ENCODE data around the gene MAPT.

Gene MAPT

DNA sequence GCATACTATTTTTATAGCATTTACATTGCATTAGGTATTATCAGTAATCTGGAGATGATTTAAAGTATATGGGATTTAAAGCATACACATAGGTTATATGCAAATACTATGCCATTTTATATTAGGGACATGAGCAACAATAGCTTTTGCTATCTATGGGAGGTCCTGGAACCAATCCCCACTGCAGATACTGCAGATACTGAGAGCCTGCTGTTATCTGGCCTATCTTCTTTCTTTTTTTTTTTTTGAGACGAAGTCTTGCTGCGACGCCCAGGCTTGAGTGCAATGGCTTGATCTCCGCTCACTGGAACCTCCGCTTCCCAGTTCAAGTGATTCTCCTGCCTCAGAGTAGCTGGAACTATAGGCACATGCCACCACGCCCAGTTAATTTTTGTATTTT lies 142.1 kb downstream of the MAPT start:
- no peak for DNase-seq

DNA sequence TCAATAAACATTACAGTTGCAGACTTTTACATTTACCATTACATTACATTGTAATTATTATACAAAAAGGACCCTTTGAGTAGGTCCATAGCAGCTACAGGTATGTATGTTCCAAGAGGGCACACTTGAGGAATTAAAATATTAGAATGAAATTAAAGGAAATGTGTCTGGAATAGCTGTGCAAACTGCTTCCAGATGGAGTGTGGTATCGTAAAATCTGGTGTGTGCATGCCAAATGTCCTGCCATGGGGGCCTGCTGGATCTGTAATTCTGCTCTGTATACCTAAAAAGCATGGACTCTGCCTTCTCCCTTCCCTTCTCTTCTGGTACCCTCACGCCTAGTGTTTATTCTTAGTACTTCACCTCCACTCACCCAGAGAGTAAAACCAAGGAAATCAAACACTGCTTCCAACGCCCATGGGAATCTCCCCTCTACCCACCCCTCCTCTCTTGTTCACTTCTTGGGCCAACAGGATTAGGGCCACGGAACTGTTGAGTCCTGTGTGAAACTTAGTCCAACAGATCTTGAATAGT lies 143.4 kb downstream of the MAPT start:
- no peak for DNase-seq

DNA sequence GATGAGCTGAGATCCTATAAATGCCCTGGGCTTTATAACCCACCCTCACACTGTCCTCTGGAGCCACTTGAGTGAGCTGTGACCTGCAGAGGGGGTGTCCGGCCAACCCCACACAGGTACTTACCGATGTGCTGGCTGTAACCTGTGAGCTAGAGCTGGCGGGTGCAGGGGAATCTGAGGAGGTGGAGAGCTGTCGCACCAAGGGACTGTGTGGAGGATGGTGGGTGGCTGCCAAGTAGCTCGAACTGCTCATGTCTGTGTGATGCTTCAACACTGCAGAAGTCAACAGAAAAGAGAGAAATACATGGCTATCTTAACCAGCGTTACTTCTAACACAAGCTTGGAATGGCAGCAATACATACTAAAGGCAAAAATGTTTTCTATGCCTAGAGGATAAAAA lies 144.1 kb downstream of the MAPT start:
- DNase-seq, result no peak

DNA sequence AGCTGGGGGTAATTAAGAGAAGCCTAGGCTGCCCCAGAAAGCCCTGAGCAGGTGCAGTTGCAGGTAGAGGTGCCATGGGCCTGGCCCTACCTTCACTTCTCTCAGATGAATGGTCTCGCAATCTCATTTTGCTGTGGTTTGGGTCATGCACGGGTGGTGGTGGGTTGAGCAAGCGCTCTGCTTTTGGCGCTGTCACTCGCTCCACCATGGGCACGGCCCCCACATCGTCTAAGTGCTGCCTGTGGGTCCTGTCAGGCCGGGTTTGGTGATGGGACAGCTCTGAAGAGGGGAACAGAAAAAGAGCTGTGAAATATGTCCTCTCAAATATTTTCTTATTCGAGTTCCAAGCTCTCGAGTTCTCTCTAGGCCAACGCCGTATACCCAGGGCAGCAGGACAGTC lies 144.6 kb downstream of the MAPT start:
- no peak for DNase-seq

DNA sequence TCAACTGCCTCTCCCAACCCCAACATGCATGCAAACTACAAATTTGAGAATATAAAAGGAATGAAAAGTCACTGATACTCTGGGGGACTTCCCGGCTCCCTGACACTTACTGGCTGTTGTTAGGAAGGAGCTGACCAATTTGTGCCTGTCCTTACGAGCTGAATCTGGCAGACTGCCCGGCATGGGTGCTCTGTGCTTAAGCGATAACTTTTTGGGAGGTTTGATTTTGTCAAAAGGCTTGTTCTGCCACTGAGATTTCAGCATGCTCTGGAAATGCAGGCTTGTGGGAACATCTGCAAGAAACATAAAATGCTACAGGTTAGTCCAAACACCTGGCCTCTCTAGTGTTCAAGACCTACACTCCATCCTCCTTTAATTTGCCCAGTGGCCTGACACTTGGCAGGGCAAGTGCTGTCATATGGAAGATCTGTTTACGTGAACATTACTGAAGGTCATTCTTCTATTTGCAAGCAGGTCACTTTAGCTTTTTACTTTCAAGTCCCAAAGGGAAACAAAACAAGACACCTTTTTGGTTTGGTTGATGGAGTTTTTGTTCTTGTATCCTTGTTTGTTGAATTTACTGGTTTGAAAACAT lies 145.3 kb downstream of the MAPT start:
- no peak for DNase-seq

DNA sequence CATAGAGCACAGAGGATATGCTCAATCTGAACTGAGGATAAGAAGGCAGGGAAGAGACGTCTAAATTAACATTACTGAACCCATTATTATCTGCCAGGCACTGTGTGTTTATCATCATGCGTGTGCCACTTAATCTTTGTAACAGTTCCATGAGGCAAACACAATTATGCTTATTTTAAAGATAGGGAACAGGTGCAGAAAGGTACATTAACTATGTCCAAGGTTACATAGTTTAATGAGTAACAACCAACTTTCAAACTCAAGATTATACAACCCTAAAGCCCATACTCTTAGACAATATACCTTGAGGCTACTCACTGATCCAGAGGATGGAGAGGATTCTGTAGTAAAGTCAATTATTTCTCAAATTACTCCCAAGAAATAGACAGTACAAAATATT lies 147.9 kb downstream of the MAPT start:
- no peak for DNase-seq

DNA sequence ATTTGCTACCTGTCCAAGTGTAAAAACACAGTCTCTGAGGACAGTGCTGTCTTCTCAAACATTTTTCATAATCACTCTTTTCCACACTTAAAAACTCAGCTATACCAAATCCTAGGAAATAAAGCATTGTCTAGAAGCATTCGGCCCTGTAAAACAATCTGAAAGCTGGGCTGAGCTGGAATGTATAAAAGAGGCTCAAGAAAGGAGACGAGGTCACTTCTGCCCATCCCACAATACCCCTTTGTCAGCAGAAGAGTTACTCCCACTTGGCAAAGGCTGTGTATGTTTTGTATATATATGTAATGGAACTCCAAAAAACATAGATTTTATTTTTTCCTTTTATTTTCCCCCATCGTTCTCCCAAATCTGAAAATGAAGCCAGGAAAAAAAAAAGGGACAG lies 148.6 kb downstream of the MAPT start:
- no peak for DNase-seq

DNA sequence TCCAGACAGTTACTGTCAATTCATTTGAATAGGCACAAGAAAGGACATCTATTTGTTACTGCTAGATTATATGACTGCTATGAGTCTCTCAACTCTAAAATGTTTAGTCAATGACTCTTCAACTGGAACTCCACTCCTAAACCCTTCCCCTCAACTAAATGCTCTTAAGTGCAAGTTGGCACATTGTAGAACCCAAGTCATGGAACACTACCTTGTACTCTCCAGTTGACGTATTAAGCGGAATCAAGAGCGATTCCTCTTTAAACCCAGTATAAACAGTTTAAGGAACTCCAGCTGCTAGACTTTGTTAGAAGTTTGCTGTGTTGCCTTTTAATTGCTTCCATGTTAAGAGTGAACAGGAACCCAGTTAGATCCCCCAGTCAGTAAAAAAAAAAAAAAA lies 149.3 kb downstream of the MAPT start:
- no peak for DNase-seq

DNA sequence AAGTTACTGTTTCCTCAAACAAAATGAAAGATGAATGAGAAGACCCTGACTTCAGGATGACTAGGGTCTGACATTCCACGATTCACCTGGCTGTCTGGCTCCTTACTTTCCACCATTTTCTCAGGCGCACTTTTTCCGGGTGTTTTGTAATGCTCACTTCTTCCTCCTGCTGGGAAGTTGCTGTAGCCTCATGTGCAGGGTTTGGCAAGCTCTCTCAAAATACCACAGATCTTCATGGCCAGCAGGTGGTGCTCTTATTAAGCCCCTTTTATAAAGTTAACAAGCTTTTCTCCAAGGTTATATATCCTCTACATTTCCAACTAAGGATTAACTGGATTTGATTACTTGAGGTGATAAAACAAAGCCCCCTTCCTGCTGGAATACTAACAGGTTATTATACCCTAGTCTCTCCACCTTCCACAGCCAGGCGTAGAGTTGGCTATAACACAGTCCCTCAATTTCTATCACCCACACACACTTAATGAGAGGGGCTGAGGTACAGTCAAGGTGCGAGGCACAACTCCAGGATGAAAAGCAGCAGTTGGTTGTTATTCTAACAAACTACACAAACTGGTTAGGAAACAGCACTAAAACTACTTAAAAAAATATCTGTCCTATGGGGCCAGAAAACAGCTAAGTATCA lies 150.1 kb downstream of the MAPT start:
- DNase-seq, result peak; percentile 80 to 89

DNA sequence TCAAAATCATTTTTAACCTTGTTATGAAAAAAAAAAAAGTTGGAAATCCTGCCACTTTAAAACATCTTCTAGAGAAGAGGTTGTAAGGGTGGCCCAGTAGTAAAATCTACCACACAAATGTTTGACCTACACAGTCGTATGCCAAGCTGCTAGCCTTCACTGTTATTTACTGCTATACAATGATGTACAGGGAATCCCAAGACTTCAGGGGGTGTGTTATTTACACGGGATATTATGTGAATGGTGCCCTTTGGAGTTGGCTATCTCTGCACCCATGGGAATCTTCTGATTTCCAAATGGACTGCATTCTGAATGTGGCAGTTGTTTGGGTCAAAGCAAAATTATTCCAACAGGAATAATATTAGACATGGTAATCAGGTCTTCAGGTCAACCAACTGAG lies 150.6 kb downstream of the MAPT start:
- DNase-seq, result no peak

DNA sequence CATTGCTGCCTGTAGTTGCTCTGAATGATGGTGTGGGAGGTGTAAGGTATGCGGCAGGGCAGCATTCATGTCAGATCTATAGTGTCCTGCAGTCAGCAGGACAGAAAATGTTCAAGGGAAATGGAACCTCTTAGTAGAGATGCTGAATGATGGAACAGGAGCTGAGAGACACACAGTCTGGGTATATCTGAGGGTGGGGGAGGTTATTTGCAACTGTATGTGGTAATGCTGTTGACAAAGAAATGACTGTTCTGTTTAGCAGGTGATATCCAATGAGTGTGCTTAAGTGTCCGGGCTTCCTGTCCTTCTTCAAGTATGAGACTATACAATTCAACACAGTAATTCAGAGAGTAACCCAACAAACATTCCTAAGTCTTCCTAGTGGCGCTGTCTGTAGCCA lies 151.3 kb downstream of the MAPT start:
- peak in 1 of 2 experiments; percentile 15 for DNase-seq

DNA sequence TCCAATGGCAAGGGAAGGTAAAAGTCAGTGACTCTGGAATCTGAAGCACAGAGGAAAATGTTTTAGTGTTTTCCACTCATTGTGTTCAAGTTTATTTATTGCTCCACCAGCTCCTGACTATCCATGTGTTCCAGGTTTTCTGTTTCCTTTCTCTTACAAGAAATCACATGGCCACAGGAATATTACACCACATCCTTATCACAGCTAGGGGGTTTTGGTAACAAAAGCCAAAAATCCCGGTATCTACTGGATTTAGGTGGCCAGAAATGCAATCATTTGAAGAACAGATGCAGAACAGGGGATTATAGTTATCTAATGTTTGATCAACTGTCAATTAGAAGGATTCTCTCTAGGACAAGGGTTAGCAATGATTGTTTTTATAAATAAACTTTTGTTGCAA lies 152.6 kb downstream of the MAPT start:
- no peak for DNase-seq

DNA sequence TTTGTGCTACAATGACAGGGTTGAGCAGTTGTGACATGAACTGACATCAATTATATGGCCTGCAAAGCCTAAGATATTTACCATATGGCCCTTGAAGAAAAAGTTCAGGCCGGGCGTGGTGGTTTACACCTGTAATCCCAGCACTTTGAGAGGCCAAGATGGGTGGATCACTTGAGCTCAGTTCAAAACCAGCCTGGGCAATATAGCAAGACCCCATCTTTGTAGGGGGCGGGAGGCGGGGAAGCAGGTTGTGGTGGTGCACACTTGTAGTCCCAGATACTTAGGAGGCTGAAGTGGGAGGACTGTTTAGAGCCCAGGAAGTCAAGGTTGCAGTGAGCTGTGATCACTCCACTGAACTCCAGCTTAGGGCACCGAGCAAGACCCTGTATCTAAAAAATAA lies 153.0 kb downstream of the MAPT start:
- no peak for DNase-seq

DNA sequence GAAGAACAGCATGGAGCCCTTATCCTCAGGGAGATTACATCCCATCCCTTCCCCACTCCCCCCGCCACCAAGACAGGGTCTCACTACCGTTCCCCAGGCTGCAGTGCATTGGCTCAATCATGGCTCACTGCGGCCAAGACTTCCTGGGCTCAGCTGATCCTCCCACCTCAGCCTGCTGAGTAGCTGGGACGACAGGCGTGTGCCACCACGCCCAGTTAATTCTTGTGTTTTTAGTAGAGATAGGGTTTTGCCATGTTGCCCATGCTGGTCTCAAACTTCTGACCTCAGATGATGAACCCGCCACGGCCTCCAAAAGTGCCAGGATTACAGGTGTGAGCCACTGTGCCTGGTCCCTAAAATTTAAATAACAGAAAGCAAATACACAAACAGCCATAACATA lies 153.5 kb downstream of the MAPT start:
- DNase-seq, result no peak

DNA sequence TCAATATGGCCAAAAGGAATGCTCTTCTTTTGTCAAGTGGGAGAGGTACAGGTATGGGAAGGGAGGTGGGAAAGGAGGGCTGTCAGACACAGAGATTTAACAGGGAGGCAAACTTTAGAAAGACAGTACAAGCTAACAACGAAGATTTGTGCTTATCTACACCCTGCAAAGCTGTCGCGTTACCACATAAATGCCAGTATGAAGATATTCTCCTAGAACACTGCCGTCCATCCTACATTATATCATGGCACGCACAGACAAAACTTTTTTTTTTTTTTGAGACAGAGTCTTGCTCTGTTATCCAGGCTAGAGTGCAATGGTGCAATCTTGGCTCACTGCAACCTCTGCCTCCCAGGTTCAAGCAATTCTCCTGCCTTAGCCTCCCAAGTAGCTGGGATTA lies 155.3 kb downstream of the MAPT start:
- DNase-seq, result no peak

DNA sequence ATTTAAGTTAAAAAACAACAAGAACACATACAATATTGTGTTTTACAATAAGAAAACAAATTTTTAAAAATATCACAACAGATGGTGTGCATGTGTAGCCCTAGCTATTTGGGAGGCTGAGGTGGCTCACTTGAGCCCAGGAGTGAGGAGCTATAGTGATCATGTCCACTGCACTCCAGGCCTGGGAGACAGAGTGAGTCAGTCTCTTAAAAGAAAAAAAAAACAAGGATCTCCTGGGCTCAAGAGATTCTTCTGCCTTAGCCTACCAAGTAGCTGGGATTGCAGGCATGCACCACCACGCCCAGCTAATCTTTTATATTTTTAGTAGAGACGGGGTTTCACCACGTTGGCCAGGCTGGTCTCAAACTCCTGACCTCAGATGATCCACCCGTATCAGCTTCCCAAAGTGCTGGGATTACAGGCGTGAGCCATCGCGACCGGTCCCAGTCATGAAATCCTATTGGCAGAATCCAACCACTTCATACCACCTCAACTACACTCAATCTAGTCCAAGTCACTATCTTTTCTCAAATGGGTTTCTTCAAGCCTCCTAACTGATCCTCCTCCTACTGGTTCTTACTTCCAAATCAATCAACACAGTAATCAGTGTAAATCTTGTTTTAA lies 159.7 kb downstream of the MAPT start:
- DNase-seq, result no peak

DNA sequence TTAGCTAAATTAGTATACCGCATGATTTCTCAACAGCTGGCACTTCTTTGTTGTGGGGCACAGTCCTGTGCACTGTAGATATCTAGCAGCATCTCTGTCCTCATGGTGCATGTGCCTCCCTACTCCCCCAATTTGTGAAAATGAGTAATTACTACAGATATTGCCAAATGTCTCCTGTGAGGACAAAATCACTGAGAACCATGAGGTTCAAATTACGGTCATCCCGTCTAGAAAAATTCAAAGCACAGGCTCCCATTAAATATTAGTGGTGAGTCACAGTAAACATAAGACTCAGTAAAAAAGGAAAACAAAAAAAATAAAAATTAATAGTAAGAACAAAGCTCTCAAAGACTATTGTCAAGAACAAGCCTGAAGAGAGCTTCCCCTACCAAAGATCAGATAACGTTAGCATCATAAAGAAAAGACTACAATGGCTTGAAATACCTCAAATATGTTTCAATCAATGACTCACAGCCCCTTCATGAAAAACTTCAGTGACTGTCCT lies 162.5 kb downstream of the MAPT start:
- no peak for DNase-seq

DNA sequence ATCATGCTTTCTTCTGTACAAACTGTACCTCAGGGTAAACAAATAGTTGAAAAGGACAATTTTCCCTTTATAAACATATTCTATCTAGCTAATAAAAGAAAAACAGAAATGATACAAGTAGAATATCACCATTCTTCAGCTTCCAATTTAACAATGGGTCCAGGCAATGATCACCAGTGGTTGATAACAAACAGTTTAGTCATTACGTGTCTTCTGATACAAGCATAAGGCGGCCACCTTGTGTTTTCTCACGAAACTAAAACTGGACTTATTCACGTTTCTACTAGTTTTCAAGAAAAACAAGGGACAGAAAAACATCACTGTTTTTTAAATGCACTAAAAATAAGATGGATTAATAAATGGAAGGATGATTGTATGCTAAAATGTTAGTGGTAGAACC lies 163.0 kb downstream of the MAPT start:
- no peak for DNase-seq

DNA sequence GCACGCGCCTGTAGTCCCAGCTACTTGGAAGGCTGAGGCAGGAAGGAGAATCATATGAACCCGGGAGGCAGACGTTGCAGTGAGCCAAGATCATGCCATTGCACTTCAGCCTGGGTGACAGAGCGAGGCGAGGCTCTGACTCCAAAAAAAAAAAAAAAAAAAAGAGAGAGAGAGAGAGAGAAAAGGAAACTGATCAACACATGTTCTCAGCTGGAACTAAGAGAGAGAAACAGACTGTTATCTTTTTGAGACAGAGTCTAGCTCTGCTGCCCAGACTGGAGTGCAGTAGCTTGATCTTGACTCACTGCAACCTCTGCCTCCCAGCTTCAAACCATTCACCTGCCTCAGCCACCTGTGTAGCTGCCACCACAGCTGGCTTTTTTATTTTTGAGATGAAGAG lies 165.1 kb downstream of the MAPT start:
- no peak for DNase-seq

DNA sequence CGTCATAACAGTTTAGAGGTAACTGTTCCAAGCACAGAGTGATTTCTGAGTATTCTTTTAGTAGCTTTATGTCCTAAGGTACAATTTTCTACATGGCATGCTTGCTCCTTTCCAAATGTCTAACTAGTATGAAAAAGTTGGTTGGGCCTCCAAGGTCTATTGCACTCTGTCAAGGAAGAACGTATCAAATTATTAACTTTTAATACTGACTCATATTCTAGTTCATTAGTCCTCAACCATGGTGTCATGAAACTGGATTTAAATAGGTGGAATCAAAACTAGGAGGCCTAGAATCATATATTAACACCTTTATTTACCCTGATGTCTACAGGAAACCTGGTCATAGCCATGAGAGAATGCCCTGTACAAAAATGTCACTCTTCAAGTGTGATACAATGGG lies 166.1 kb downstream of the MAPT start:
- no peak for DNase-seq

DNA sequence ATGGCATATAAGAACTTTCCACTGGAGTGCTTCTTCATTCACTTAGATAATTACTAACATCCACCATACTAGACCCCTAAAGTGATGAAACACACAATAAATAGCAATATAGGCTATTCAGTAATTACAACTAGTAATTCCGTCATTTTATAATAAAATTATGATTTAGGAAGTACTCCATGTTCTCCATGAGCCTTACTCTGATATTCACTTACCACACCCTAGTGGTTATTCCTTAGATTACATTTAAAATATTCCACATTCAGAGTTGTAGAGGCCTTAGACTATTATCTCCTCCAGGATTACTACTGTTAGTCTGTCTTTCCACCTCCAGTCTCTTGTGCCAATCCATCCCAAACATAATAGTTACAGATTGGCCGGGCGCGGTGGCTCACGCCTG lies 167.1 kb downstream of the MAPT start:
- DNase-seq, result peak; percentile 10 to 40

DNA sequence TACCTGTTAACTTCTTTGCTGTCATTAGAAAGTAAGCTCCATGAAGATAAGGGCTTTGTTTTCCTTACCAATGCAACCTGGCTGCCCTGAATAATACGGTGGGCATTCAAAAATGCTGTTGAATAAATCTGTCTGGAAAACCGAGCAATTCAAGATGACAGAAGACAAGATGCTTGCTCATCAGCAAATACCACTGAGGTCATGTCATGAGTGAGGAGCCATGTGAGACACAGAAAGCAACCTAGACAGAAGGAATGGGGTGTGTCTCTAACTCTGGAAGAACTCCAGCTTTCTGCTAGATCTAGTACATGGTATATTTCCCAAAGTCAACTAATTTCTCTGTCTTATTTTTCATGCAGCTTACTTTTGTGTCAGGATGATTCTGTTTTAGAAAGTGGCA lies 168.9 kb downstream of the MAPT start:
- no peak for DNase-seq

DNA sequence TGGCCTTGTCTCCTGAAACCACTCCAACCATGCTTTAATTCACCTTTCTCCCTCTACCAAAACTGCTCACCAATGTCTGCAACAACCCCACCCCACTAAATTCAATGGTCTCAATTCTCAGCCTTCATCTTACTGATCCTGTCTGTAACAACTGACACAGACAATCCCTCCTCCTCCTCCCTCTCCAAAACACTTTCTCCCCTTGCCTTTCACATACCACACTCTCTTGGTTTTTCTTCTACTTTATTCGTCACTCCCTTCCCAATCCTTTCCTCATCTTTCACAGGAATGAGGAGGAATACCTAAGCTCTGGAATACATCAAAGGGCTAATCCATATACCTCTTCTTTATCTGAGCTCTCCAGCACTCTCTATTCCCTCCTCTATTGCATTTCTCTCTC lies 170.1 kb downstream of the MAPT start:
- no peak for DNase-seq

DNA sequence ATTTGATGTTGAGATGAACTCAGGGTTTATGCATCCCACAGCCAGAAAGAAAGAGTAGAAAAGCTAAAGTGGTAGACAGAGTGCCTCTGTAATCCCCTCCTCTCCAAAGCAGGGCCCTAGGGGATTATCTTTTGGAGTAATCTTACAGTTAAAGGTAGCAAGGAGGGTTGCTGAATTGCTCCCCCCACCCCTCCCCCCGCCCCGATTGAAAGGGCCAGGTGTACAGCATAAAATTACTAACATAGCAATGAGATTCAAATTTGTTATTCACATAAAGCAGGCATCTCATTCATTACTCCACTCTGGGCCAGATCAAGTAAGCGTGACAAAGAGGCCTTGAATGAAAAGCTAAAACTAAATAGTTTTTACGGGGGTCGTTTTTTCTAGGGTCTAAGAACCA lies 177.4 kb downstream of the MAPT start:
- DNase-seq, result peak; percentile 29 to 83

Measured in NCI-H526 (cell line).